Measurements from ENCODE around the gene DYNC1I1. TPM values are rescaled to one million over a fixed set of nuclear protein-coding genes. Genes with fewer than 3 reads are reported as not detected.

The DYNC1I1 gene
- total RNA-seq, 4 donors from 2014 or later = 7.8 to 21.3 (median 11.6) TPM

DNA sequence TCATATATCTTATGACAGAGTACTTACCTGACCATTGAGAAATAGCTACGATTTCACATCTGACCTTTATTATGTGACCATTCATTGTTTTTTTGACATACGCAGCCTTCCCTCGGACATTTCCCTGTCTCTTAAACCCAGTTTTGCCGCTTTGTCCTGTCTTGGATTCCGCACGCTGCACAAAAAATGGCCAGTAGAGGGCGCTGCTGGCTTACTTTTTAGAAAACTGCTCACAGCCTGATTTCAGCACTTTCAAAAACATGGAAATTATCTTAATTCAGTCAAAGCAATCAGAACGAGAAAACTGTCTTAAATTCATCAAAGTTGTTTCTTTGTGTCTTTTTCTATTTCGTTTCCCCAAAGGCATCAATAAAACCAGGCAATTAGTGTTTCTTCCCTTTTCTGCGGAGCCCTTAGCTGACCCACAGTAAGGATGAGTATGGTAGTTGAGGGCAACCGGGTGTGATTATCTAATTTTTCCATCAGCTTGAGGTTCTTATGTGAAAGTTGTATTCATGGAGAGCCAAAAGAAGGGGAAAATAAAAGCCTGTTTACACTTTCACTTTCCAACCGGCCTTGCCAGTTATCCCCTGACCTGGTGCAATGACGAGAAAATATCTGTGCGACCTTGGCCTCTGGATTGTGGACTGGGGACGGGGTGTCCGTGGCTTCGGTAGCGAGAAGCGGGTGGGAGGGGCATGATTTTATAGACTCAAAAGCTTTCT is 144.4 kb downstream of the DYNC1I1 start:
- Histone ChIP-seq H3K27me3 (no peaks in the 10 kb centered on the region), H3K9me3 (no peaks in the 10 kb centered on the region), H3K4me3 (no peak overlapping the region), H3K4me1 (no peaks in the 10 kb centered on the region), H3K27ac (no peak overlapping the region), H3K36me3 (no peaks in the 10 kb centered on the region)
- TF ChIP-seq POLR2A (IDR thresholded peaks at IDR 0.05) = no peak
- TF ChIP-seq, protein P1, sequence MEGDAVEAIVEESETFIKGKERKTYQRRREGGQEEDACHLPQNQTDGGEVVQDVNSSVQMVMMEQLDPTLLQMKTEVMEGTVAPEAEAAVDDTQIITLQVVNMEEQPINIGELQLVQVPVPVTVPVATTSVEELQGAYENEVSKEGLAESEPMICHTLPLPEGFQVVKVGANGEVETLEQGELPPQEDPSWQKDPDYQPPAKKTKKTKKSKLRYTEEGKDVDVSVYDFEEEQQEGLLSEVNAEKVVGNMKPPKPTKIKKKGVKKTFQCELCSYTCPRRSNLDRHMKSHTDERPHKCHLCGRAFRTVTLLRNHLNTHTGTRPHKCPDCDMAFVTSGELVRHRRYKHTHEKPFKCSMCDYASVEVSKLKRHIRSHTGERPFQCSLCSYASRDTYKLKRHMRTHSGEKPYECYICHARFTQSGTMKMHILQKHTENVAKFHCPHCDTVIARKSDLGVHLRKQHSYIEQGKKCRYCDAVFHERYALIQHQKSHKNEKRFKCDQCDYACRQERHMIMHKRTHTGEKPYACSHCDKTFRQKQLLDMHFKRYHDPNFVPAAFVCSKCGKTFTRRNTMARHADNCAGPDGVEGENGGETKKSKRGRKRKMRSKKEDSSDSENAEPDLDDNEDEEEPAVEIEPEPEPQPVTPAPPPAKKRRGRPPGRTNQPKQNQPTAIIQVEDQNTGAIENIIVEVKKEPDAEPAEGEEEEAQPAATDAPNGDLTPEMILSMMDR (IDR thresholded peaks at IDR 0.05 in 4 of 5, conservative IDR thresholded peaks at IDR 0.05 in 1 of 5) = peak; percentile 72 to 91 (median 84)
- DNase-seq (peak; percentile 47 to 50), ATAC-seq (peak; percentile 52 to 72)
- in situ Hi-C loops (cut with MboI; ENCODE audit: low sequenced_read_pairs in 4 of 4) (loop anchor here (10.0 to 25.0 kb wide), 4 partner anchors 1108 to 1148 kb away; partner anchors contain the start of gene DLX5 (in 1 of the 4)), intact Hi-C loops (cut with DNase I; ENCODE audit: low total_unique reads) (loop anchor here (1.0 to 5.0 kb wide), 3 partner anchors 161 to 1151 kb away; no protein-coding TSS in a partner anchor)

DNA sequence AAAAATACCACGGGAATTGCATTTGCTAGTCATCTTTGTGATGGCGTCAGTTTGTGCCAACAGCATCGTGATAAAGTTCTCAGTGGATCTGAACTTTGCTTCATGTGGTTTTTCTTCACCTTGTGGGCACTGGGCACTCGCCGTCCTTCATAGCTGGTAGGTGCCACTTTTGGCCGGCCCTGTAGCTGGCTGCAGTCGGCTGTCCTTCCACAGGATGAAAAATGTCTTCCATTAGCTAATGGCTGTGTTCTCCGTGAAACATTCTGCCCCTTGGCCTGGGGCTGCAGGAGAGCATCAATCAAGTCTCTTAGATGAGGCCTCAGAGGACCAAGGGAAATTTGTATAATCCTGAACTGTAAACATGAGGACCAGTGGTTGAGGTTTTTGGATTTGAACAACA is 145.3 kb downstream of the DYNC1I1 start:
- H3K27ac ChIP-seq = no peak overlapping the region
- no peak for ATAC-seq

DNA sequence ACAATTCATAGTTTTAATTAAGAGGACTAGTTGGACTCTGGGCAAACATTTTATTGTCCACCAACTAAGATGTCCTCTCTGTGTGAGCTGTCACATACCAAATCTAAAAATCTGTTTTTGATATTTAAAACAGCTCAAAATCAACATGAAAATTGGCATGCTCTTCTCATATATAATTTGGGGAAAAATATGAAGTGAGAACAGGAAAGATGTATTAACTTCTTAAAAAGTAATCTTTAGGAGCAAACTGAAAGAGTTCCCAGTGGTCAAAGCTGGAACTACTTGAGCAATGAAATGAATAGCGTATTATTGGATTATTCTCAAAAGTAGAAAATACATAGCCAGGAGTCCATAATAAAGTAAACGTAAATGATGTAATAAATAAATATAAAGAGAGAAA is 147.2 kb downstream of the DYNC1I1 start:
- in situ Hi-C loops (cut with MboI; ENCODE audit: low sequenced_read_pairs in 4 of 4) (loop anchor here (10.0 to 25.0 kb wide), 4 partner anchors 1105 to 1145 kb away; partner anchors contain the start of gene DLX5 (in 1 of the 4)), intact Hi-C loops (cut with DNase I; ENCODE audit: low total_unique reads) (loop anchor here (5.0 kb wide), 2 partner anchors 158 to 1148 kb away; no protein-coding TSS in a partner anchor)
- Histone ChIP-seq H3K4me1 (no peaks in the 10 kb centered on the region), H3K9me3 (no peaks in the 10 kb centered on the region), H3K4me3 (no peak overlapping the region), H3K27me3 (no peaks in the 10 kb centered on the region), H3K27ac (no peak overlapping the region), H3K36me3 (no peaks in the 10 kb centered on the region)
- no peak for ATAC-seq
- TF ChIP-seq, protein P1 (IDR thresholded peaks at IDR 0.05 in 4 of 5, conservative IDR thresholded peaks at IDR 0.05 in 1 of 5) = no peak
- no peak for TF ChIP-seq POLR2A (IDR thresholded peaks at IDR 0.05)
- DNase-seq = no peak

More for the DNA sequence above, 145.3 kb downstream of the DYNC1I1 start:
- TF ChIP-seq, protein P1 (IDR thresholded peaks at IDR 0.05 in 4 of 5, conservative IDR thresholded peaks at IDR 0.05 in 1 of 5) = no peak
- no peak for TF ChIP-seq POLR2A (IDR thresholded peaks at IDR 0.05)
- H3K36me3 ChIP-seq = no peaks in the 10 kb centered on the region
- no peak overlapping the region for H3K4me3 ChIP-seq
- no peaks in the 10 kb centered on the region for H3K4me1 ChIP-seq
- DNase-seq = no peak
- intact Hi-C loops (cut with DNase I; ENCODE audit: low total_unique reads) (loop anchor here (5.0 kb wide), 2 partner anchors 160 to 1150 kb away; no protein-coding TSS in a partner anchor), in situ Hi-C loops (cut with MboI; ENCODE audit: low sequenced_read_pairs in 4 of 4) (loop anchor here (10.0 to 25.0 kb wide), 4 partner anchors 1107 to 1147 kb away; partner anchors contain the start of gene DLX5 (in 1 of the 4))
- no peaks in the 10 kb centered on the region for H3K9me3 ChIP-seq
- no peaks in the 10 kb centered on the region for H3K27me3 ChIP-seq

DNA sequence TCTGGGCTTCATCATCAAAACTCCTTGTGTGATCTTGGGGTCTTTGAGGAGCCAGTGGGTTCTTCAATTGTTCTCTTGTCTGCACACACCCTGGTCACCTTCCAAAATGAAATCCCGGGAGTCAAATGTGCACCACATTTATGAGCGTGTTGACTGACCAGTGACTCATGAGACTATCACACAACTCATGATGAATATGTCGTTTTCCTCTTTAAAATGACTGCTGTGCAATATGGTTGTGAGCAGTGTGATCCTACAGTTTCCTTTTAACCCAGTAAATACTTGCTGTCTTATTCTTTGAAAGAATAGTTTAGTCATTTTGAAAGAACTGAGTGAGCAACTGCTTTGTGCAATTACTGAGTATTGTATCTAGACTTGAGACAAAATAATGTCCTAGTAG is 149.2 kb downstream of the DYNC1I1 start:
- TF ChIP-seq POLR2A (IDR thresholded peaks at IDR 0.05) = no peak
- TF ChIP-seq, protein P1 (IDR thresholded peaks at IDR 0.05 in 4 of 5, conservative IDR thresholded peaks at IDR 0.05 in 1 of 5) = no peak
- ATAC-seq (no peak), DNase-seq (no peak)
- Histone ChIP-seq H3K36me3 (no peaks in the 10 kb centered on the region), H3K9me3 (no peaks in the 10 kb centered on the region), H3K4me1 (peaks cover 0 to 3% of the 10 kb centered on the region in 2 donors), H3K27me3 (no peaks in the 10 kb centered on the region), H3K27ac (no peak overlapping the region), H3K4me3 (no peak overlapping the region)
- intact Hi-C loops (cut with DNase I; ENCODE audit: low total_unique reads) = no loop called here
- in situ Hi-C loops (cut with MboI; ENCODE audit: low sequenced_read_pairs in 4 of 4) = loop anchor here in 1 of 4 donors (25.0 kb wide), 1 partner anchor 1116 kb away; no protein-coding TSS in a partner anchor

All from gastrocnemius medialis (tissue), 4 donors.